Uterus (tissue), 2 donors: ENCODE data around the gene GADD45G.

Source experiments
- POLR2A ChIP-seq, 2 donors: fragments of 450-650 bp; IDR thresholded peaks; one replicate each; pipeline ENCODE4 v1.6.1; 2016; ENCODE audit warnings: antibody characterized with exemption in 2 of 2, mild to moderate bottlenecking in 1 of 2, moderate library complexity in 1 of 2
- TF ChIP-seq, protein P1 (sequence below), 4 experiments: fragments of 200-600 bp in 2 of 4; fragments of 450-650 bp in 2 of 4; sonication (generic) in 2 of 4; IDR thresholded peaks; one replicate each; pipeline ENCODE4 v1.5.1; 2016 to 2019; ENCODE audit warnings: antibody characterized with exemption in 4 of 4, mild to moderate bottlenecking in 2 of 4, moderate library complexity in 1 of 4

DNA sequence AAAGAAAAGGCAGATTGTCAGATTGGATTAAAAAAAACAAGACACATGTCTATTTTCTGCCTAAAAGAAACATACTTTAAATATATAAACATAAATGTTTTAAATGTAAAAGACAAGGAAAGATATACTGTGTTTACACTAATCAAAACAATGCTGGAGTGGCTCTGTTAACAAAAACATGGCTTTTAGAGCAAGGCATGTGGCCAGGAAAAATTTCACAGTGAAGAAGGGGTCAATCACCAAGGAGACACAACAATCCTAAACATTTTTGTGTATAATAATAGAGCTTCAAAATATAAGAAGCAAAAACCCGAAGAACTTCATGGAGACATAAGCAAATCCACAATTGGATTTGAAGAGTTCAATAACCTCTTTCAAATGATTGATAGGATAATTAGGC, 18.5 kb upstream of the GADD45G start:
- TF ChIP-seq POLR2A (IDR thresholded peaks at IDR 0.05): no peak
- TF ChIP-seq, protein P1, sequence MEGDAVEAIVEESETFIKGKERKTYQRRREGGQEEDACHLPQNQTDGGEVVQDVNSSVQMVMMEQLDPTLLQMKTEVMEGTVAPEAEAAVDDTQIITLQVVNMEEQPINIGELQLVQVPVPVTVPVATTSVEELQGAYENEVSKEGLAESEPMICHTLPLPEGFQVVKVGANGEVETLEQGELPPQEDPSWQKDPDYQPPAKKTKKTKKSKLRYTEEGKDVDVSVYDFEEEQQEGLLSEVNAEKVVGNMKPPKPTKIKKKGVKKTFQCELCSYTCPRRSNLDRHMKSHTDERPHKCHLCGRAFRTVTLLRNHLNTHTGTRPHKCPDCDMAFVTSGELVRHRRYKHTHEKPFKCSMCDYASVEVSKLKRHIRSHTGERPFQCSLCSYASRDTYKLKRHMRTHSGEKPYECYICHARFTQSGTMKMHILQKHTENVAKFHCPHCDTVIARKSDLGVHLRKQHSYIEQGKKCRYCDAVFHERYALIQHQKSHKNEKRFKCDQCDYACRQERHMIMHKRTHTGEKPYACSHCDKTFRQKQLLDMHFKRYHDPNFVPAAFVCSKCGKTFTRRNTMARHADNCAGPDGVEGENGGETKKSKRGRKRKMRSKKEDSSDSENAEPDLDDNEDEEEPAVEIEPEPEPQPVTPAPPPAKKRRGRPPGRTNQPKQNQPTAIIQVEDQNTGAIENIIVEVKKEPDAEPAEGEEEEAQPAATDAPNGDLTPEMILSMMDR (IDR thresholded peaks at IDR 0.05): no peak
